Cardiac fibroblast (primary cell): ENCODE data around the gene RPS14.
A peak's percentile ranks its signal among the peaks of the same experiment; 100 is the strongest.

Experiments
- DNase-seq, 2 donors: peaks; one replicate each; pipeline versions ENCODE4 v3.0.0 to v3.0.0-alpha.2; 2010; ENCODE audit warnings: low read depth in 2 of 2
- H3K4me3 ChIP-seq, 2 donors: replicated peaks in 1 of 2; 1 replicate in 1 of 2; 2 replicates in 1 of 2; pipeline ENCODE4 v1.5.1; 2011; ENCODE audit warnings: low read depth in 2 of 2, low read length in 2 of 2, mild to moderate bottlenecking in 2 of 2, moderate library complexity in 1 of 2
- CTCF ChIP-seq: IDR thresholded peaks from one replicate; pipeline ENCODE4 v1.5.1; 2011; ENCODE audit warnings: low read depth, mild to moderate bottlenecking, low read length, inconsistent platforms

The RPS14 gene

GRCh38 chr5:150441813-150442698 lies 7.5 kb downstream of the RPS14 start:
- no peak for TF ChIP-seq CTCF
- peak in 1 of 2 donors; percentile 35 for DNase-seq
- no peak overlapping the region for H3K4me3 ChIP-seq

GRCh38 chr5:150440948-150441812 lies 8.4 kb downstream of the RPS14 start:
- no peak for DNase-seq
- TF ChIP-seq CTCF = no peak
- H3K4me3 ChIP-seq = no peak overlapping the region

GRCh38 chr5:150438873-150439546 lies 10.5 kb downstream of the RPS14 start:
- DNase-seq = peak; percentile 38 to 41
- TF ChIP-seq CTCF = peak; percentile 68
- no peak overlapping the region for H3K4me3 ChIP-seq

GRCh38 chr5:150436141-150436680 lies 13.3 kb downstream of the RPS14 start:
- H3K4me3 ChIP-seq = no peak overlapping the region
- peak; percentile 80 for TF ChIP-seq CTCF
- peak; percentile 90 to 91 for DNase-seq

- no peak overlapping the region for H3K4me3 ChIP-seq
- TF ChIP-seq CTCF = no peak
Observed at GRCh38 chr5:150434464-150434863, 15.1 kb downstream of the RPS14 start.

GRCh38 chr5:150431574-150431973 lies 18.0 kb downstream of the RPS14 start:
- TF ChIP-seq CTCF = no peak
- no peak overlapping the region for H3K4me3 ChIP-seq
- no peak for DNase-seq

More at GRCh38 chr5:150434464-150434863, 15.1 kb downstream of the RPS14 start:
- peak; percentile 47 to 81 for DNase-seq
